H1 (cell line): ENCODE data around the gene ZCCHC9. TPM values are rescaled to one million over a fixed set of nuclear protein-coding genes. Genes with fewer than 3 reads are reported as not detected.

ENCODE experiments used
- CTCF ChIA-PET: fragments of 300-600 bp; sonication (Branson Sonifier 250); formaldehyde crosslinking; loops from one replicate; lab custom pipeline; 2021; ENCODE audit not compliant: partially characterized antibody; lab: Charles Lee
- POLR2A ChIA-PET: fragments of 300-600 bp; sonication (Branson Sonifier 250); formaldehyde crosslinking; loops from one replicate; lab custom pipeline; 2021; ENCODE audit warnings: inconsistent platforms; ENCODE audit not compliant: partially characterized antibody; lab: Charles Lee
- DNase-seq, 2 experiments: peaks; one replicate each; pipeline versions ENCODE4 v3.0.0 to v3.0.0-alpha.2; 2010 to 2022; ENCODE audit warnings: low spot score in 2 of 2, low read depth in 1 of 2, mixed read lengths in 1 of 2
- FAIRE-seq: peaks from 2 replicates; lab custom pipeline; 2011; peaks lifted over from hg19 to GRCh38; lab: Jason Lieb, UNC
- H2AFZ ChIP-seq: 2 replicates; pipeline ENCODE4 v1.8.1; 2012; ENCODE audit warnings: low read length, inconsistent platforms
- H2AK5ac ChIP-seq: 2 replicates; pipeline ENCODE4 v1.6.1; 2013; ENCODE audit warnings: low read depth, low read length
- H2BK120ac ChIP-seq: replicated peaks from 2 replicates; pipeline ENCODE3; 2013; ENCODE audit warnings: low read depth, low read length, inconsistent platforms
- H2BK12ac ChIP-seq: 2 replicates; pipeline ENCODE4 v1.6.1; 2013; ENCODE audit warnings: low read depth, low read length
- H2BK15ac ChIP-seq: 2 replicates; pipeline ENCODE4 v1.6.1; 2013; ENCODE audit warnings: low read length
- H2BK20ac ChIP-seq: 2 replicates; pipeline ENCODE4 v1.6.1; 2013; ENCODE audit warnings: low read length
- H2BK5ac ChIP-seq: 2 replicates; pipeline ENCODE4 v1.6.1; 2013; ENCODE audit warnings: low read depth, low read length
- H3K14ac ChIP-seq: 2 replicates; pipeline ENCODE4 v1.6.1; 2013; ENCODE audit warnings: inconsistent platforms; ENCODE audit not compliant: insufficient read length
- H3K18ac ChIP-seq: 2 replicates; pipeline ENCODE4 v1.6.1; 2013; ENCODE audit warnings: low read length; ENCODE audit errors: extremely low read depth
- H3K23ac ChIP-seq: 2 replicates; pipeline ENCODE4 v1.6.1; 2013; ENCODE audit warnings: inconsistent platforms; ENCODE audit not compliant: insufficient read length
- H3K23me2 ChIP-seq: 2 replicates; pipeline ENCODE4 v1.6.1; 2013; ENCODE audit warnings: low read depth, low read length
- H3K27ac ChIP-seq: 2 replicates; pipeline ENCODE4 v1.6.1; 2011; ENCODE audit warnings: low read depth, low read length, inconsistent platforms
- H3K27me3 ChIP-seq, 4 experiments: replicated peaks in 1 of 4; 1 replicate in 1 of 4; 2 replicates in 3 of 4; pipeline versions ENCODE4 v1.6.1 to v1.8.1; 2011 to 2013; ENCODE audit warnings: low read length in 3 of 4, mild to moderate bottlenecking in 3 of 4, inconsistent platforms in 2 of 4, mixed read lengths in 2 of 4, moderate library complexity in 1 of 4; ENCODE audit not compliant: control insufficient read depth in 3 of 4, insufficient read depth in 3 of 4; ENCODE audit errors: extremely low read depth in 1 of 4
- H3K36me3 ChIP-seq, 4 experiments: 2 replicates each; pipeline versions ENCODE4 v1.6.1 to v1.8.1; 2011 to 2013; ENCODE audit warnings: mild to moderate bottlenecking in 4 of 4, low read length in 3 of 4, moderate library complexity in 2 of 4, control low read depth in 1 of 4, inconsistent platforms in 1 of 4; ENCODE audit not compliant: insufficient read depth in 4 of 4, control insufficient read depth in 2 of 4
- H3K4ac ChIP-seq: replicated peaks from 2 replicates; pipeline ENCODE3; 2013; ENCODE audit warnings: low read length, low read depth, mixed read lengths, inconsistent platforms; ENCODE audit not compliant: insufficient read length
- H3K4me1 ChIP-seq, 4 experiments: replicated peaks in 1 of 4; 1 replicate in 1 of 4; 2 replicates in 3 of 4; pipeline versions ENCODE4 v1.6.1 to v1.8.1; 2011 to 2013; ENCODE audit warnings: low read length in 3 of 4, inconsistent platforms in 2 of 4, mixed read lengths in 1 of 4; ENCODE audit not compliant: insufficient read depth in 4 of 4, control insufficient read depth in 3 of 4
- H3K4me2 ChIP-seq, 2 experiments: 2 replicates each; pipeline versions ENCODE4 v1.6.1 to v1.8.1; 2011 to 2013; ENCODE audit warnings: low read depth in 2 of 2, low read length in 2 of 2, control low read depth in 1 of 2, inconsistent platforms in 1 of 2, mild to moderate bottlenecking in 1 of 2; ENCODE audit not compliant: insufficient read depth in 1 of 2
- H3K4me3 ChIP-seq, 4 experiments: fragments of 200-600, 300-600 bp in 1 of 4; sonication (generic), shearing (Covaris generic), sonication (Bioruptor Twin) in 1 of 4; 2 replicates each; pipeline versions ENCODE4 v1.5.1 to v1.8.1; 2011 to 2016; ENCODE audit warnings: low read length in 4 of 4, low read depth in 3 of 4, control low read depth in 2 of 4, inconsistent platforms in 2 of 4, mild to moderate bottlenecking in 2 of 4, mixed read lengths in 1 of 4, moderate library complexity in 1 of 4; ENCODE audit not compliant: insufficient read depth in 2 of 4; ENCODE audit errors: extremely low read depth in 1 of 4
- H3K56ac ChIP-seq: replicated peaks from 2 replicates; pipeline ENCODE3; 2013; ENCODE audit warnings: low read depth, mild to moderate bottlenecking, mixed read lengths, low read length, inconsistent platforms; ENCODE audit not compliant: insufficient read length
- H3K79me1 ChIP-seq: 2 replicates; pipeline ENCODE4 v1.6.1; 2013; ENCODE audit warnings: low read depth, low read length, control low read depth
- H3K79me2 ChIP-seq, 2 experiments: 2 replicates each; pipeline versions ENCODE4 v1.6.1 to v1.8.1; 2012 to 2013; ENCODE audit warnings: low read length in 2 of 2, mild to moderate bottlenecking in 2 of 2, inconsistent platforms in 1 of 2; ENCODE audit not compliant: insufficient read depth in 2 of 2, control insufficient read depth in 1 of 2
- H3K9ac ChIP-seq, 4 experiments: replicated peaks in 1 of 4; 1 replicate in 1 of 4; 2 replicates in 3 of 4; pipeline versions ENCODE4 v1.6.1 to v1.8.1; 2011 to 2013; ENCODE audit warnings: low read depth in 3 of 4, low read length in 3 of 4, control low read depth in 2 of 4, mild to moderate bottlenecking in 2 of 4, moderate library complexity in 2 of 4, inconsistent platforms in 1 of 4; ENCODE audit errors: extremely low read depth in 1 of 4
- H3K9me3 ChIP-seq, 2 experiments: 2 replicates each; pipeline versions ENCODE4 v1.6.1 to v1.8.1; 2012 to 2013; ENCODE audit warnings: mild to moderate bottlenecking in 2 of 2, moderate library complexity in 2 of 2, control low read depth in 1 of 2, inconsistent platforms in 1 of 2, low read depth in 1 of 2, low read length in 1 of 2, mixed read lengths in 1 of 2; ENCODE audit not compliant: insufficient read depth in 2 of 2
- H4K20me1 ChIP-seq, 2 experiments: replicated peaks in 1 of 2; 2 replicates each; pipeline versions ENCODE3 to v1.8.1; 2011 to 2013; ENCODE audit warnings: inconsistent platforms in 2 of 2, low read length in 2 of 2, mild to moderate bottlenecking in 1 of 2; ENCODE audit not compliant: insufficient read depth in 2 of 2, control insufficient read depth in 1 of 2
- H4K5ac ChIP-seq: 2 replicates; pipeline ENCODE4 v1.6.1; 2013; ENCODE audit warnings: low read length, low read depth, mixed read lengths, inconsistent platforms; ENCODE audit not compliant: insufficient read length
- H4K8ac ChIP-seq: 2 replicates; pipeline ENCODE4 v1.8.0; 2013; ENCODE audit warnings: mild to moderate bottlenecking, moderate library complexity, low read length, inconsistent platforms; ENCODE audit not compliant: insufficient read depth; ENCODE audit errors: extremely low read depth
- H4K91ac ChIP-seq: replicated peaks from 2 replicates; pipeline ENCODE3; 2013; ENCODE audit warnings: low read length, mixed read lengths, inconsistent platforms; ENCODE audit not compliant: insufficient read length
- CHD2 ChIP-seq: IDR thresholded peaks from 2 replicates; pipeline ENCODE4 v1.6.1; 2012; ENCODE audit warnings: low read length, improper control_type of control experiment
- FOSL1 ChIP-seq: IDR thresholded peaks from 2 replicates; pipeline ENCODE4 v1.6.1; 2011; ENCODE audit warnings: mild to moderate bottlenecking, low read depth, low read length, moderate library complexity; ENCODE audit not compliant: insufficient read depth
- NRF1 ChIP-seq: IDR thresholded peaks from 2 replicates; pipeline ENCODE4 v1.6.1; 2011; ENCODE audit warnings: mild to moderate bottlenecking, low read depth, low read length, improper control_type of control experiment
- PHF8 ChIP-seq: fragments of 200-600 bp; sonication (generic); conservative IDR thresholded peaks from 2 replicates; pipeline ENCODE4 v1.7.1; 2012; ENCODE audit warnings: low read depth, mild to moderate bottlenecking, inconsistent platforms, low read length, moderate library complexity
- SUZ12 ChIP-seq: fragments of 200-600 bp; sonication (generic); IDR thresholded peaks from 2 replicates; pipeline ENCODE4 v1.6.1; 2012; ENCODE audit warnings: mild to moderate bottlenecking, inconsistent platforms, low read length, moderate library complexity, mixed read lengths
- WGBS, 2 experiments: shearing (Covaris generic) in 1 of 2; methylation state at CpG; one replicate each; pipeline versions ENCODE4 v1.1.6 to v1.1.7; 2013 to 2015; ENCODE audit warnings: low lambda C conversion rate in 2 of 2, mixed read lengths in 2 of 2, inconsistent platforms in 1 of 2, low coverage in 1 of 2, missing lambda C conversion rate in 1 of 2; ENCODE audit not compliant: insufficient replicate concordance in 2 of 2, insufficient coverage in 1 of 2, insufficient read length in 1 of 2; ENCODE audit errors: extremely low coverage in 1 of 2, missing lambda C conversion rate in 1 of 2; 5-methylcytosine and 5-hydroxymethylcytosine counted together
- polyA plus RNA-seq, 7 experiments: library from polyadenylated mRNA; depleted of rRNA in 3 of 7; stranded (reverse) in 5 of 7; unstranded in 2 of 7; fragments of >200 nt in 5 of 7; fragments of 200-250 nt in 2 of 7; gene quantifications; 1 replicate in 5 of 7; 2 replicates in 1 of 7; 4 replicates in 1 of 7; pipeline versions ENCODE4 v1.2.1 to v1.2.3, GENCODE V29; 2011 to 2013; ENCODE audit warnings: missing spikeins in 2 of 7, mixed read lengths in 2 of 7
- total RNA-seq: library from RNA; stranded (reverse); fragmentation: NEBNext Ultra II Directional; extraction: Animal tissue kit (Norgen Biotek cat#: 25700); gene quantifications from 2 replicates; pipeline ENCODE4 v1.2.1, GENCODE V29; 2021

ZCCHC9 gene
- total and polyA plus RNA-seq, 2 of the 8 experiments (the other 6 are each of a cell fraction or from before 2014, with no cell fraction given) = 10.9 to 33.6 TPM

DNA sequence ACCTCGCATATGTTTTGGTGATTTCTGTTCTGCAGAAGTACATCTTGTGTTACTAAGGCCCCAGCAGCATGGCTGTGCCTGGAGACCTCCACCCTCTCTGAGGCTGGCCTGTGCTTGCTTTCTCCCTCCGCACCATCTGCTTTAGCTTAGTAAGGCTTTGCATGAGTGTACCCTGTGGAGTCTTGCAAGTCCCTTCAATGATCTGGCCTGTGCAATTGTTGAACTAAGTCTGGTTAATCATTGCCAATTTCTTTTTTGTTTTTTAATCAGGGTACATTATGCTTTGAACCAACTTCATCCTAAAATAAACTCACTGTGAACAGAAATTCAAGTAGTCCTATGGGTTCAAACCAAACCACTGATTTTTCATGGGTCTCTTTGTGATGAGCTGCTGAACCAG lies 60.2 kb downstream of the ZCCHC9 start:
- Histone ChIP-seq H3K18ac (no peak overlapping the region), H3K4me2 (no peak overlapping the region), H2AK5ac (no peak overlapping the region), H2BK20ac (no peak overlapping the region), H3K4me1 (peaks cover 0 to 9% (median 8%) of the 10 kb centered on the region in 4 experiments; a peak in 4 of 7 replicates), H2BK5ac (no peak overlapping the region), H3K79me1 (no peaks in the 10 kb centered on the region), H3K23ac (no peak overlapping the region), H4K91ac (no peak overlapping the region), H3K4me3 (no peak overlapping the region), H4K20me1 (no peaks in the 10 kb centered on the region), H3K27me3 (no peaks in the 10 kb centered on the region), H3K36me3 (no peaks in the 10 kb centered on the region), H2BK15ac (no peak overlapping the region), H3K23me2 (no peaks in the 10 kb centered on the region), H2AFZ (0 out of 2 replicates have a peak overlapping the region, but pooled peaks have one; percentile 73), H3K27ac (no peak overlapping the region), H3K79me2 (no peaks in the 10 kb centered on the region), H3K56ac (no peak overlapping the region), H3K9me3 (no peaks in the 10 kb centered on the region), H2BK120ac (no peak overlapping the region), H4K8ac (no peak overlapping the region), H2BK12ac (no peak overlapping the region), H4K5ac (no peak overlapping the region), H3K14ac (no peak overlapping the region), H3K4ac (no peak overlapping the region), H3K9ac (no peak overlapping the region)
- TF ChIP-seq FOSL1 (no peak), NRF1 (no peak), CHD2 (no peak), SUZ12 (no peak), PHF8 (no peak)
- DNase-seq (no peak), FAIRE-seq (no peak)
- ChIA-PET POLR2A (no interaction called here), CTCF (interaction anchor here (1.0 kb wide), 1 partner anchor 19 kb away, joined by 3 read pairs; no protein-coding TSS in a partner anchor)
- WGBS, 2 experiments = 94% methylated on average over 2 of the region's 2 CpGs; no CpG with 5 or more reads in 1 of the 2 experiments
